Smooth muscle cell (in vitro differentiated cells): ENCODE measurements around the gene LMO1. TPM values are rescaled to one million over a fixed set of nuclear protein-coding genes. Genes with fewer than 3 reads are reported as not detected.

Experiments
- DNase-seq: peaks from one replicate; lab custom pipeline; 2025; ENCODE audit not compliant: unreplicated experiment; lab: John Stamatoyannopoulos, UW
- H2AFZ ChIP-seq: fragments of 200-600 bp; sonication (generic); 2 replicates; pipeline ENCODE4 v1.6.0; 2016; ENCODE audit warnings: antibody characterized with exemption, low read depth, mild to moderate bottlenecking
- H3F3A ChIP-seq: fragments of 200-600 bp; sonication (generic); 2 replicates; pipeline ENCODE4 v1.6.0; 2017; ENCODE audit warnings: antibody characterized with exemption, low read depth
- H3K27ac ChIP-seq: fragments of 200-600 bp; sonication (generic); 2 replicates; pipeline ENCODE4 v1.5.1; 2016; ENCODE audit warnings: low read depth, mild to moderate bottlenecking
- H3K27me3 ChIP-seq: fragments of 200-600 bp; sonication (generic); 2 replicates; pipeline ENCODE4 v1.6.1; 2016; ENCODE audit warnings: low read depth, mild to moderate bottlenecking
- H3K36me3 ChIP-seq: fragments of 200-600 bp; sonication (generic); 2 replicates; pipeline ENCODE4 v1.5.1; 2016; ENCODE audit warnings: low read depth
- H3K4me1 ChIP-seq: fragments of 200-600 bp; sonication (generic); 2 replicates; pipeline ENCODE4 v1.5.1; 2016; ENCODE audit warnings: low read depth
- H3K4me2 ChIP-seq: fragments of 200-600 bp; sonication (generic); 2 replicates; pipeline ENCODE4 v1.6.0; 2016; ENCODE audit warnings: mild to moderate bottlenecking
- H3K4me3 ChIP-seq: fragments of 200-600 bp; sonication (generic); 2 replicates; pipeline ENCODE4 v1.5.1; 2016; ENCODE audit warnings: mild to moderate bottlenecking
- H3K79me2 ChIP-seq: fragments of 200-600 bp; sonication (generic); 2 replicates; pipeline ENCODE4 v1.6.0; 2016; ENCODE audit warnings: low read depth, mild to moderate bottlenecking
- H3K9ac ChIP-seq: fragments of 200-600 bp; sonication (generic); 2 replicates; pipeline ENCODE4 v1.6.0; 2016; ENCODE audit warnings: low read depth
- H3K9me3 ChIP-seq: fragments of 200-600 bp; sonication (generic); replicated peaks from 2 replicates; pipeline ENCODE4 v1.5.1; 2016; ENCODE audit warnings: low read depth
- H4K20me1 ChIP-seq: fragments of 200-600 bp; sonication (generic); 2 replicates; pipeline ENCODE4 v1.6.0; 2016; ENCODE audit warnings: low read depth
- WGBS: methylation state at CpG from one replicate; pipeline ENCODE4 v1.1.7; 2016; ENCODE audit warnings: low lambda C conversion rate; 5-methylcytosine and 5-hydroxymethylcytosine counted together
- polyA plus RNA-seq: library from polyadenylated mRNA; unstranded; fragments of >200 nt; fragmentation: Nextera tagmentation; extraction: Ambion mirVana; gene quantifications from 2 replicates; pipeline ENCODE4 v1.2.1, GENCODE V29; 2016
- total RNA-seq: library from RNA; depleted of rRNA; stranded (reverse); fragments of >200 nt; gene quantifications from 2 replicates; pipeline ENCODE4 v1.2.3, GENCODE V29; 2014
- TF ChIP-seq, protein P1 (sequence below): fragments of 200-600 bp; sonication (generic); IDR thresholded peaks from 2 replicates; pipeline ENCODE4 v1.5.1; 2017; ENCODE audit warnings: borderline replicate concordance, mild to moderate bottlenecking, antibody characterized with exemption; ENCODE audit not compliant: insufficient read depth, poor library complexity, severe bottlenecking

Gene LMO1
- total and polyA plus RNA-seq, 2 experiments from 2014 or later = 1.1 to 1.6 TPM

- H3K79me2 ChIP-seq = no peaks in the 10 kb centered on the region
- TF ChIP-seq, protein P1, sequence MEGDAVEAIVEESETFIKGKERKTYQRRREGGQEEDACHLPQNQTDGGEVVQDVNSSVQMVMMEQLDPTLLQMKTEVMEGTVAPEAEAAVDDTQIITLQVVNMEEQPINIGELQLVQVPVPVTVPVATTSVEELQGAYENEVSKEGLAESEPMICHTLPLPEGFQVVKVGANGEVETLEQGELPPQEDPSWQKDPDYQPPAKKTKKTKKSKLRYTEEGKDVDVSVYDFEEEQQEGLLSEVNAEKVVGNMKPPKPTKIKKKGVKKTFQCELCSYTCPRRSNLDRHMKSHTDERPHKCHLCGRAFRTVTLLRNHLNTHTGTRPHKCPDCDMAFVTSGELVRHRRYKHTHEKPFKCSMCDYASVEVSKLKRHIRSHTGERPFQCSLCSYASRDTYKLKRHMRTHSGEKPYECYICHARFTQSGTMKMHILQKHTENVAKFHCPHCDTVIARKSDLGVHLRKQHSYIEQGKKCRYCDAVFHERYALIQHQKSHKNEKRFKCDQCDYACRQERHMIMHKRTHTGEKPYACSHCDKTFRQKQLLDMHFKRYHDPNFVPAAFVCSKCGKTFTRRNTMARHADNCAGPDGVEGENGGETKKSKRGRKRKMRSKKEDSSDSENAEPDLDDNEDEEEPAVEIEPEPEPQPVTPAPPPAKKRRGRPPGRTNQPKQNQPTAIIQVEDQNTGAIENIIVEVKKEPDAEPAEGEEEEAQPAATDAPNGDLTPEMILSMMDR = no peak
- H3K27me3 ChIP-seq = no peaks in the 10 kb centered on the region
- H3K36me3 ChIP-seq = no peaks in the 10 kb centered on the region
- H3K27ac ChIP-seq = no peak overlapping the region
- H4K20me1 ChIP-seq = no peaks in the 10 kb centered on the region
- DNase-seq = no peak
- peak overlapping the region; percentile 91 for H2AFZ ChIP-seq
- peak overlapping the region; percentile 41 for H3K4me3 ChIP-seq
- H3F3A ChIP-seq = no peaks in the 10 kb centered on the region
- 3% methylated on average over 8 of the region's 8 CpGs for WGBS
- peaks cover 19% of the 10 kb centered on the region for H3K4me1 ChIP-seq
- no peak overlapping the region for H3K9ac ChIP-seq
- peak overlapping the region; percentile 90 for H3K4me2 ChIP-seq
- H3K9me3 ChIP-seq = no peaks in the 10 kb centered on the region
Measured at GRCh38 chr11:8283100-8283464, 19.4 kb upstream of the LMO1 start.

DNA sequence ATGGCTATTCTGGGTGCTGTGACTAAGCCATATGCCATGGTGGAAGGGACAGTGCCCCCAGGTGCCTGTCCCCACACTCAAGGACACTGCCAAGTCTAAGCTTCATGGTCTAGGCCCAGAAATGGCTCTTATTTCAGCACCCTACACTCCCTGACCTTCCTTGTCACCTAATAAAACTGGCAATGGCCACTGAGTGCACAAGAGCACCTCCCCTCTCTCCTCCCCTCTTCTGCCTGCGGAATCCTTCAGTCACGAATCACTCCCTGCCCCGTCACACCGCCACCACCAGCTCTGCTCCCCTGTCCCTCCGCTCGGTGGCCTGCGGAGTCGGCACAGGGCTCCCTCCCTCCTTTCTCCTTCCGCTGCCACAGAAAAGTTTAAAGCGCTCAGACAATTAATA is 19.0 kb upstream of the LMO1 start:
- Histone ChIP-seq H3K27me3 (no peaks in the 10 kb centered on the region), H3K4me1 (peaks cover 19% of the 10 kb centered on the region), H3K36me3 (no peaks in the 10 kb centered on the region), H3K4me2 (peak overlapping the region; percentile 90), H4K20me1 (no peaks in the 10 kb centered on the region), H3K9ac (no peak overlapping the region), H3K4me3 (peak overlapping the region; percentile 41), H3F3A (no peaks in the 10 kb centered on the region), H2AFZ (peak overlapping the region; percentile 91), H3K9me3 (no peaks in the 10 kb centered on the region), H3K79me2 (no peaks in the 10 kb centered on the region), H3K27ac (no peak overlapping the region)
- 7% methylated on average over 10 of the region's 10 CpGs for WGBS
- TF ChIP-seq, protein P1 = no peak
- no peak for DNase-seq

DNA sequence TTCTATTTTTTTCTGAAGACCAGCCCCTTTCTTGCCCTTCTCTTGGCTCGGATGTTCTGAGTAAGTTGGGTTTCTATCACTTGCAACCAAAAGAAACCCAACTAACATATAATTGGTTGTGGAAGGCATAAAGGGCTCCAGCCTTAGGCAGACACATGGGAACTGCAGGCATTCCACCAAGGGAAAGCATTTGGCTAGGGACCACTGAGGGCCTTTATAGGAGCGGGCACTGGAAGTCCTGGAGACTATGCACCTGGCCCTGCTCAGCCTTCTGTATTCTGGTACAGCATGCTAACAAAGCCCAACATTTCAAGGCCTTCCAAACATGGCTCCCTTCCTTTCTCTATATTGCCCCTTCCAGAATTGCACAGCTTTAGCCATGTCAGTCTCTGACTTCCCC is 17.6 kb upstream of the LMO1 start:
- TF ChIP-seq, protein P1 = no peak
- Histone ChIP-seq H3K4me1 (peaks cover 19% of the 10 kb centered on the region), H3K4me3 (no peak overlapping the region), H2AFZ (no peak overlapping the region), H3K9ac (no peak overlapping the region), H3K9me3 (no peaks in the 10 kb centered on the region), H3K4me2 (no peak overlapping the region), H3K27ac (no peak overlapping the region), H3K36me3 (no peaks in the 10 kb centered on the region), H4K20me1 (no peaks in the 10 kb centered on the region), H3K79me2 (no peaks in the 10 kb centered on the region), H3K27me3 (no peaks in the 10 kb centered on the region), H3F3A (no peaks in the 10 kb centered on the region)
- no peak for DNase-seq
- 97% methylated on average over 2 of the region's 2 CpGs for WGBS

DNA sequence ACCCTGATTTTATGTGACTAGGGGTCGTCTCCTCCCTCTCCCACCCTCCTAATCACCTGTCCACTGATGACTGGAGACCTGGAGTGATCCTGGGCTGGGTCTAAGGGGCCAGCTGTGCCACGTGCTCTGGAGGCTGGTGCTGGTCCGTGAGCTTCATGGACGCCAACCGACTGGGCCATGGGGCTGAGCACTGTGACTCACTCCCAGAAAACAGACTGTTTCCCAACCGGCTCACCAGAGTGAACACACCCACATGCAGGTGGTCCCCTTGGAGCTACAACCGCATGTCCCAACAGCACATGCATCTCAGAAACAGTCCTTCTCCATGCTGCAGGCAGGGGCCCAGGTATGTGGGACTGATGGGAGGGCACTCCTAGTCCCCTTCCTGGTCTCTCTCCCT is 14.0 kb upstream of the LMO1 start:
- WGBS = 84% methylated on average over 7 of the region's 7 CpGs
- H3K9ac ChIP-seq = no peak overlapping the region

More for the DNA sequence above, 14.0 kb upstream of the LMO1 start:
- no peak overlapping the region for H3K4me2 ChIP-seq
- peaks cover 4% of the 10 kb centered on the region for H3K4me1 ChIP-seq
- no peaks in the 10 kb centered on the region for H3K9me3 ChIP-seq
- H4K20me1 ChIP-seq = no peaks in the 10 kb centered on the region
- no peaks in the 10 kb centered on the region for H3K36me3 ChIP-seq
- TF ChIP-seq, protein P1 = no peak
- no peaks in the 10 kb centered on the region for H3K79me2 ChIP-seq
- no peak for DNase-seq
- no peaks in the 10 kb centered on the region for H3F3A ChIP-seq
- no peak overlapping the region for H3K27ac ChIP-seq
- peaks cover 9% of the 10 kb centered on the region for H3K27me3 ChIP-seq
- no peak overlapping the region for H3K4me3 ChIP-seq
- H2AFZ ChIP-seq = no peak overlapping the region
